ENCODE results near the gene VPS51. TPM values are rescaled to one million over a fixed set of nuclear protein-coding genes. Genes with fewer than 3 reads are reported as not detected.

VPS51 gene
- total and polyA plus RNA-seq, 10 of the 15 experiments (the other 5 are each of a cell fraction or from before 2014, with no cell fraction given): 1.5 to 279 (median 53.2) TPM

DNA sequence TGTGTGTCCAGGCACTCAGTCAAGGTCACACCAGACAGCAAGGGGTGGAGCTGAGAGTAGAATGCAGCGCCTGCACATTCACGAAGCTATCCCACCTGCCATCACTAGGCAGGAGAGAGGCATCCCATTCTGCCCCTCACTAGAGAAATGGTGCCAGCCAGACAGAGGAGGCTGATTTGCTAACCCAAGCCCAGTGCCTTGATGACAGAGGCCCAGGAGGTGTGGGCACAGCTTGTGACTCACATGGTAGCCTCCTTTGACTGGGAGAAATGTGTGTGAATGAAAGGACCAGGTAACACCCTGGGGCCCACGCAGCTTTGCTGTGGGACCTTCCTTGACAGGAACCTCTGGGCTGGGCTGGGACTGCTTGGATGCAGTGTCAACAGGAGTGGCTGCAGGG lies 32.5 kb upstream of the VPS51 start:
- no peaks in the 10 kb centered on the region for H3K36me3 ChIP-seq (ENCODE audit: control insufficient read depth in 2 of 2, insufficient read depth in 2 of 2, low read length in 1 of 2)
- ChIA-PET RAD21 (ENCODE audit: unreplicated experiment) (no interaction called here), CTCF (no interaction called here), POLR2A (interaction anchor here (0.6 kb wide), 1 partner anchor 286 kb away, joined by 4 read pairs; no protein-coding TSS in a partner anchor), SMC1A (ENCODE audit: uncharacterized antibody, unreplicated experiment) (interaction anchor here (1.1 kb wide), 1 partner anchor 9 kb away, joined by 3 read pairs; no protein-coding TSS in a partner anchor)
- H3K79me2 ChIP-seq (ENCODE audit: control insufficient read depth, insufficient read depth, low read length): no peaks in the 10 kb centered on the region
- no peak overlapping the region for H3K27ac ChIP-seq (ENCODE audit: control insufficient read depth, insufficient read depth)
- no peak overlapping the region for H3K4me2 ChIP-seq (ENCODE audit: control insufficient read depth, insufficient read depth)
- H4K20me1 ChIP-seq (ENCODE audit: control insufficient read depth, insufficient read depth): no peaks in the 10 kb centered on the region
- WGBS (ENCODE audit: insufficient coverage, insufficient replicate concordance, low lambda C conversion rate, missing lambda C conversion rate): 76% methylated on average over 3 of the region's 3 CpGs
- H3K4me1 ChIP-seq (ENCODE audit: control insufficient read depth, insufficient read depth, low read length): peaks cover 20% of the 10 kb centered on the region
- no TSS peak for BruUV-seq (replicated peaks)
- in situ Hi-C loops (cut with MboI) (no loop called here), intact Hi-C loops (cut with micrococcal nuclease; ENCODE audit: unreplicated experiment) (no loop called here)
- no peak for FAIRE-seq
- no peaks in the 10 kb centered on the region for H3K27me3 ChIP-seq (replicated peaks in 1 of 2; ENCODE audit: control insufficient read depth in 2 of 2, insufficient read depth in 2 of 2, low read length in 1 of 2)
- no peak for TF ChIP-seq ZNF207 (IDR thresholded peaks at IDR 0.05; ENCODE audit: borderline replicate concordance)
- TF ChIP-seq, protein P1, sequence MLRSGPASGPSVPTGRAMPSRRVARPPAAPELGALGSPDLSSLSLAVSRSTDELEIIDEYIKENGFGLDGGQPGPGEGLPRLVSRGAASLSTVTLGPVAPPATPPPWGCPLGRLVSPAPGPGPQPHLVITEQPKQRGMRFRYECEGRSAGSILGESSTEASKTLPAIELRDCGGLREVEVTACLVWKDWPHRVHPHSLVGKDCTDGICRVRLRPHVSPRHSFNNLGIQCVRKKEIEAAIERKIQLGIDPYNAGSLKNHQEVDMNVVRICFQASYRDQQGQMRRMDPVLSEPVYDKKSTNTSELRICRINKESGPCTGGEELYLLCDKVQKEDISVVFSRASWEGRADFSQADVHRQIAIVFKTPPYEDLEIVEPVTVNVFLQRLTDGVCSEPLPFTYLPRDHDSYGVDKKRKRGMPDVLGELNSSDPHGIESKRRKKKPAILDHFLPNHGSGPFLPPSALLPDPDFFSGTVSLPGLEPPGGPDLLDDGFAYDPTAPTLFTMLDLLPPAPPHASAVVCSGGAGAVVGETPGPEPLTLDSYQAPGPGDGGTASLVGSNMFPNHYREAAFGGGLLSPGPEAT (IDR thresholded peaks at IDR 0.05; ENCODE audit: low read depth): no peak
- no peak for TF ChIP-seq FOXK2 (IDR thresholded peaks at IDR 0.05)
- H3K9me3 ChIP-seq (replicated peaks; ENCODE audit: control insufficient read depth, insufficient read depth, low read length): no peaks in the 10 kb centered on the region
- no peak overlapping the region for H3K4me3 ChIP-seq
- DNase-seq (ENCODE audit: low read depth, low spot score): no peak
- no peak for ATAC-seq
- H3K9ac ChIP-seq (ENCODE audit: control insufficient read depth, insufficient read depth, low read length): no peak overlapping the region
- H2AFZ ChIP-seq (ENCODE audit: control insufficient read depth, low read depth, low read length): no peak overlapping the region

DNA sequence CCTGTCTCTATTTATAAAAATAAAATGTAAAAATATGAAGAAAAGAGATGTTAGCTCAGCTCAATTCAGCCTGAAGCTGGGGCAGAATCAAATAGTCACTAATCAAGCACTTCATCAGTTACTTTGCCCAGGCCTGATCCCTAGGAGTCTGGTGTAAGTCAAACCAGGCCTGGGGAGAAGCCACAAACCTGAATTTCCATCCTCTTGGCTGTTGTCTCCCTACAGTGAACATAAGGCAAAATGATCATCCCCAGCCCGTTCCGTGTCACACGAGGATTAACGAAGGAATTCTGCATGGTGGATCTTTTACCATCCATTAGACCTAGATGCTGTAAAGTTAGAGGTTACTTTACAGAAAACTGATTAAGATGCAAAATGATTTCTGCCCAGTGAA lies 31.2 kb upstream of the VPS51 start:
- peaks cover 16% of the 10 kb centered on the region for H3K4me1 ChIP-seq (ENCODE audit: control insufficient read depth, insufficient read depth, low read length)
- H3K9ac ChIP-seq (ENCODE audit: control insufficient read depth, insufficient read depth, low read length): no peak overlapping the region
- H3K4me2 ChIP-seq (ENCODE audit: control insufficient read depth, insufficient read depth): no peak overlapping the region
- H3K27me3 ChIP-seq (replicated peaks in 1 of 2; ENCODE audit: control insufficient read depth in 2 of 2, insufficient read depth in 2 of 2, low read length in 1 of 2): no peaks in the 10 kb centered on the region
- TF ChIP-seq, protein P2, sequence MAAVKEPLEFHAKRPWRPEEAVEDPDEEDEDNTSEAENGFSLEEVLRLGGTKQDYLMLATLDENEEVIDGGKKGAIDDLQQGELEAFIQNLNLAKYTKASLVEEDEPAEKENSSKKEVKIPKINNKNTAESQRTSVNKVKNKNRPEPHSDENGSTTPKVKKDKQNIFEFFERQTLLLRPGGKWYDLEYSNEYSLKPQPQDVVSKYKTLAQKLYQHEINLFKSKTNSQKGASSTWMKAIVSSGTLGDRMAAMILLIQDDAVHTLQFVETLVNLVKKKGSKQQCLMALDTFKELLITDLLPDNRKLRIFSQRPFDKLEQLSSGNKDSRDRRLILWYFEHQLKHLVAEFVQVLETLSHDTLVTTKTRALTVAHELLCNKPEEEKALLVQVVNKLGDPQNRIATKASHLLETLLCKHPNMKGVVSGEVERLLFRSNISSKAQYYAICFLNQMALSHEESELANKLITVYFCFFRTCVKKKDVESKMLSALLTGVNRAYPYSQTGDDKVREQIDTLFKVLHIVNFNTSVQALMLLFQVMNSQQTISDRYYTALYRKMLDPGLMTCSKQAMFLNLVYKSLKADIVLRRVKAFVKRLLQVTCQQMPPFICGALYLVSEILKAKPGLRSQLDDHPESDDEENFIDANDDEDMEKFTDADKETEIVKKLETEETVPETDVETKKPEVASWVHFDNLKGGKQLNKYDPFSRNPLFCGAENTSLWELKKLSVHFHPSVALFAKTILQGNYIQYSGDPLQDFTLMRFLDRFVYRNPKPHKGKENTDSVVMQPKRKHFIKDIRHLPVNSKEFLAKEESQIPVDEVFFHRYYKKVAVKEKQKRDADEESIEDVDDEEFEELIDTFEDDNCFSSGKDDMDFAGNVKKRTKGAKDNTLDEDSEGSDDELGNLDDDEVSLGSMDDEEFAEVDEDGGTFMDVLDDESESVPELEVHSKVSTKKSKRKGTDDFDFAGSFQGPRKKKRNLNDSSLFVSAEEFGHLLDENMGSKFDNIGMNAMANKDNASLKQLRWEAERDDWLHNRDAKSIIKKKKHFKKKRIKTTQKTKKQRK (IDR thresholded peaks at IDR 0.05; ENCODE audit: low read depth, low read length): no peak
- TF ChIP-seq PAX5 (IDR thresholded peaks at IDR 0.05; ENCODE audit: borderline replicate concordance, low read depth, low read length): no peak
- no peak for TF ChIP-seq ZNF24 (IDR thresholded peaks at IDR 0.05)
- TF ChIP-seq TBL1XR1 (IDR thresholded peaks at IDR 0.05; ENCODE audit: low read depth, low read length): no peak
- TF ChIP-seq ZNF207 (IDR thresholded peaks at IDR 0.05; ENCODE audit: borderline replicate concordance): no peak
- no peak for TF ChIP-seq RAD51 (IDR thresholded peaks at IDR 0.05)
- no peak for TF ChIP-seq GATAD2B (conservative IDR thresholded peaks at IDR 0.05; ENCODE audit: low read depth)
- TF ChIP-seq, protein P3, sequence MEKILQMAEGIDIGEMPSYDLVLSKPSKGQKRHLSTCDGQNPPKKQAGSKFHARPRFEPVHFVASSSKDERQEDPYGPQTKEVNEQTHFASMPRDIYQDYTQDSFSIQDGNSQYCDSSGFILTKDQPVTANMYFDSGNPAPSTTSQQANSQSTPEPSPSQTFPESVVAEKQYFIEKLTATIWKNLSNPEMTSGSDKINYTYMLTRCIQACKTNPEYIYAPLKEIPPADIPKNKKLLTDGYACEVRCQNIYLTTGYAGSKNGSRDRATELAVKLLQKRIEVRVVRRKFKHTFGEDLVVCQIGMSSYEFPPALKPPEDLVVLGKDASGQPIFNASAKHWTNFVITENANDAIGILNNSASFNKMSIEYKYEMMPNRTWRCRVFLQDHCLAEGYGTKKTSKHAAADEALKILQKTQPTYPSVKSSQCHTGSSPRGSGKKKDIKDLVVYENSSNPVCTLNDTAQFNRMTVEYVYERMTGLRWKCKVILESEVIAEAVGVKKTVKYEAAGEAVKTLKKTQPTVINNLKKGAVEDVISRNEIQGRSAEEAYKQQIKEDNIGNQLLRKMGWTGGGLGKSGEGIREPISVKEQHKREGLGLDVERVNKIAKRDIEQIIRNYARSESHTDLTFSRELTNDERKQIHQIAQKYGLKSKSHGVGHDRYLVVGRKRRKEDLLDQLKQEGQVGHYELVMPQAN (conservative IDR thresholded peaks at IDR 0.05): no peak
- TF ChIP-seq DPF2 (IDR thresholded peaks at IDR 0.05): no peak
- H3K4me3 ChIP-seq: no peak overlapping the region
- ChIA-PET RAD21 (ENCODE audit: unreplicated experiment) (no interaction called here), POLR2A (interaction anchor here (0.7 to 0.8 kb wide), 2 partner anchors 12 to 148 kb away, joined by 3 to 6 read pairs; no protein-coding TSS in a partner anchor), CTCF (no interaction called here), SMC1A (ENCODE audit: uncharacterized antibody, unreplicated experiment) (no interaction called here)
- DNase-seq (ENCODE audit: low read depth, low spot score) (no peak), ATAC-seq (no peak), FAIRE-seq (no peak)
- H3K36me3 ChIP-seq (ENCODE audit: control insufficient read depth in 2 of 2, insufficient read depth in 2 of 2, low read length in 1 of 2): no peaks in the 10 kb centered on the region
- H2AFZ ChIP-seq (ENCODE audit: control insufficient read depth, low read depth, low read length): no peak overlapping the region
- WGBS (ENCODE audit: insufficient coverage, insufficient replicate concordance, low lambda C conversion rate, missing lambda C conversion rate): 100% methylated on average over 4 of the region's 4 CpGs
- no peaks in the 10 kb centered on the region for H3K79me2 ChIP-seq (ENCODE audit: control insufficient read depth, insufficient read depth, low read length)
- BruUV-seq (replicated peaks): no TSS peak
- H3K27ac ChIP-seq (ENCODE audit: control insufficient read depth, insufficient read depth): no peak overlapping the region
- H4K20me1 ChIP-seq (ENCODE audit: control insufficient read depth, insufficient read depth): no peaks in the 10 kb centered on the region
- in situ Hi-C loops (cut with MboI) (no loop called here), intact Hi-C loops (cut with micrococcal nuclease; ENCODE audit: unreplicated experiment) (no loop called here)
- no peaks in the 10 kb centered on the region for H3K9me3 ChIP-seq (replicated peaks; ENCODE audit: control insufficient read depth, insufficient read depth, low read length)

Measured in GM12878 (cell line).